NCI-H128 (cell line): ENCODE results near the gene SMOC1.

Source experiments
- DNase-seq: peaks from one replicate; lab custom pipeline; 2025; ENCODE audit not compliant: unreplicated experiment; lab: John Stamatoyannopoulos, UW

The SMOC1 gene

GRCh38 chr14:70006699-70007098 is 127.5 kb downstream of the SMOC1 start:
- DNase-seq = no peak

GRCh38 chr14:70008284-70009262 is 129.4 kb downstream of the SMOC1 start:
- DNase-seq = no peak

- no peak for DNase-seq
Observed at GRCh38 chr14:70009961-70010360, 130.7 kb downstream of the SMOC1 start.

GRCh38 chr14:70011098-70011497 is 131.9 kb downstream of the SMOC1 start:
- DNase-seq = no peak

GRCh38 chr14:70011708-70012107 is 132.5 kb downstream of the SMOC1 start:
- DNase-seq = no peak

- DNase-seq = no peak
Observed at GRCh38 chr14:70013271-70013873, 134.2 kb downstream of the SMOC1 start.

GRCh38 chr14:70014406-70015095 is 135.3 kb downstream of the SMOC1 start:
- DNase-seq = no peak

GRCh38 chr14:70018230-70018629 is 139.0 kb downstream of the SMOC1 start:
- DNase-seq = no peak

GRCh38 chr14:70018713-70019211 is 139.5 kb downstream of the SMOC1 start:
- DNase-seq = no peak

GRCh38 chr14:70019695-70020094 is 140.5 kb downstream of the SMOC1 start:
- DNase-seq = no peak

- no peak for DNase-seq
Observed at GRCh38 chr14:70020352-70021170, 141.3 kb downstream of the SMOC1 start.

GRCh38 chr14:70021548-70022220 is 142.5 kb downstream of the SMOC1 start:
- DNase-seq = no peak

GRCh38 chr14:70022771-70023445 is 143.7 kb downstream of the SMOC1 start:
- no peak for DNase-seq

GRCh38 chr14:70023871-70024270 is 144.7 kb downstream of the SMOC1 start:
- no peak for DNase-seq

GRCh38 chr14:70027785-70028428 is 148.7 kb downstream of the SMOC1 start:
- DNase-seq = peak; percentile 40

- DNase-seq = no peak
Observed at GRCh38 chr14:70029296-70030132, 150.3 kb downstream of the SMOC1 start.

- no peak for DNase-seq
Observed at GRCh38 chr14:70032016-70032415, 152.8 kb downstream of the SMOC1 start.

- no peak for DNase-seq
Observed at GRCh38 chr14:70032447-70032846, 153.2 kb downstream of the SMOC1 start.
